Measurements from ENCODE around the gene PRR20A.
"Not testable (repeated sequence)": the region's sequence is repeated elsewhere in the genome, so short reads cannot be mapped to it uniquely, and the experiment has no call there.

Gene PRR20A

GRCh38 chr13:57140235-57140968 is at the start of gene PRR20A:
Gene PRR20A (plus strand): TSS chr13:57140918. CDS start chr13:57141305, 387 bp downstream.
- DNase-seq, result not testable (repeated sequence)

GRCh38 chr13:57114945-57115344 is 25.8 kb upstream of the PRR20A start:
- DNase-seq, result no peak

- DNase-seq, result no peak
Observed at GRCh38 chr13:57123681-57124080, 17.0 kb upstream of the PRR20A start.

GRCh38 chr13:57128909-57129308 is 11.8 kb upstream of the PRR20A start:
- no peak for DNase-seq

- no peak for DNase-seq
Observed at GRCh38 chr13:57136093-57136492, 4.6 kb upstream of the PRR20A start.

- DNase-seq, result no peak
Observed at GRCh38 chr13:57137585-57137984, 3.1 kb upstream of the PRR20A start.

- DNase-seq, result no peak
Observed at GRCh38 chr13:57138988-57139387, 1.7 kb upstream of the PRR20A start.

- not testable (repeated sequence) for DNase-seq
Observed at GRCh38 chr13:57139781-57140180, 937 bp upstream of the PRR20A start.

GRCh38 chr13:57147188-57147587 is 6.5 kb downstream of the PRR20A start, which contains the start of gene PRR20B:
Gene PRR20B (plus strand): TSS chr13:57147488. CDS start chr13:57147875, 387 bp downstream.
- not testable (repeated sequence) for DNase-seq

GRCh38 chr13:57148106-57148505 is 7.4 kb downstream of the PRR20A start:
- DNase-seq, result not testable (repeated sequence)

- DNase-seq, result not testable (repeated sequence)
Observed at GRCh38 chr13:57153761-57154160, 13.0 kb downstream of the PRR20A start, which contains the start of gene PRR20C. Gene PRR20C (plus strand): TSS chr13:57154061. CDS start chr13:57154448, 387 bp downstream.

GRCh38 chr13:57160332-57160731 is 19.6 kb downstream of the PRR20A start, which contains the start of gene PRR20D:
Gene PRR20D (plus strand): TSS chr13:57160632. CDS start chr13:57161019, 387 bp downstream.
- not testable (repeated sequence) for DNase-seq

GRCh38 chr13:57166897-57167296 is 26.2 kb downstream of the PRR20A start, which contains the start of gene PRR20E:
Gene PRR20E (plus strand): TSS chr13:57167197. CDS start chr13:57167584, 387 bp downstream.
- DNase-seq, result not testable (repeated sequence)

GRCh38 chr13:57191667-57192066 is 50.9 kb downstream of the PRR20A start:
- no peak for DNase-seq
